ENCODE data around the gene SCARF2. TPM values are rescaled to one million over a fixed set of nuclear protein-coding genes. Genes with fewer than 3 reads are reported as not detected.

SCARF2 gene
- total and polyA plus RNA-seq, 2 of the 8 experiments (the other 6 are each of a cell fraction or from before 2014, with no cell fraction given) = 4.2 to 9.8 TPM

- TF ChIP-seq SAP30 (IDR thresholded peaks at IDR 0.05; ENCODE audit: insufficient read depth, insufficient replicate concordance, low read length) (no peak), SP2 (IDR thresholded peaks at IDR 0.05; ENCODE audit: low read length) (no peak), JUN (IDR thresholded peaks at IDR 0.05; ENCODE audit: low read depth, low read length) (no peak), E2F6 (IDR thresholded peaks at IDR 0.05) (no peak), POLR2A (IDR thresholded peaks at IDR 0.05; ENCODE audit: control extremely low read depth in 1 of 2, low read depth in 2 of 2, low read length in 2 of 2) (no peak), MAFK (IDR thresholded peaks at IDR 0.05; ENCODE audit: low read depth, low read length) (no peak), SRF (IDR thresholded peaks at IDR 0.05; ENCODE audit: low read depth, low read length) (no peak)
Observed at GRCh38 chr22:20433686-20434241, 3.9 kb downstream of the SCARF2 start (continued).
